GM19395 (cell line): ENCODE measurements around the gene ZCCHC4.
A peak's percentile ranks its signal among the peaks of the same experiment; 100 is the strongest.

Source experiments
- ATAC-seq: cut with Tn5 transposase; IDR thresholded peaks from one replicate; pipeline ENCODE4 v1.9.1; 2021; ENCODE audit warnings: mild to moderate bottlenecking, moderate library complexity; ENCODE audit not compliant: unreplicated experiment

The ZCCHC4 gene

GRCh38 chr4:25376754-25377571 is 64.4 kb downstream of the ZCCHC4 start, which contains the start of gene ANAPC4:
Gene ANAPC4 (plus strand): TSS chr4:25377263. CDS start chr4:25377428, 165 bp downstream.
- peak; percentile 91 for ATAC-seq

- peak; percentile 29 for ATAC-seq
Observed at GRCh38 chr4:25377572-25378436, 65.2 kb downstream of the ZCCHC4 start.

GRCh38 chr4:25378437-25378743 is 65.8 kb downstream of the ZCCHC4 start:
- no peak for ATAC-seq

GRCh38 chr4:25379591-25379990 is 67.0 kb downstream of the ZCCHC4 start:
- no peak for ATAC-seq

GRCh38 chr4:25383647-25384046 is 71.1 kb downstream of the ZCCHC4 start:
- no peak for ATAC-seq

- no peak for ATAC-seq
Observed at GRCh38 chr4:25386926-25387325, 74.4 kb downstream of the ZCCHC4 start.

- ATAC-seq, result no peak
Observed at GRCh38 chr4:25397305-25397704, 84.7 kb downstream of the ZCCHC4 start.

GRCh38 chr4:25399510-25399909 is 86.9 kb downstream of the ZCCHC4 start:
- no peak for ATAC-seq

- no peak for ATAC-seq
Observed at GRCh38 chr4:25401066-25401465, 88.5 kb downstream of the ZCCHC4 start.

GRCh38 chr4:25402521-25402920 is 89.9 kb downstream of the ZCCHC4 start:
- no peak for ATAC-seq

- no peak for ATAC-seq
Observed at GRCh38 chr4:25403699-25404098, 91.1 kb downstream of the ZCCHC4 start.

GRCh38 chr4:25405453-25405852 is 92.9 kb downstream of the ZCCHC4 start:
- ATAC-seq, result no peak

- ATAC-seq, result no peak
Observed at GRCh38 chr4:25406081-25406692, 93.6 kb downstream of the ZCCHC4 start.

- no peak for ATAC-seq
Observed at GRCh38 chr4:25410820-25411529, 98.4 kb downstream of the ZCCHC4 start.

GRCh38 chr4:25413261-25413660 is 100.7 kb downstream of the ZCCHC4 start:
- no peak for ATAC-seq

GRCh38 chr4:25417014-25417413 is 104.4 kb downstream of the ZCCHC4 start:
- no peak for ATAC-seq
